Measurements from ENCODE around the gene RPL27A. TPM values are rescaled to one million over a fixed set of nuclear protein-coding genes. Genes with fewer than 3 reads are reported as not detected.

The RPL27A gene
- total RNA-seq, 2 donors from 2014 or later, result 598 to 620 TPM

GRCh38 chr11:8722809-8723208, 40.2 kb downstream of the RPL27A start:
- no peak for TF ChIP-seq CTCF (IDR thresholded peaks at IDR 0.05)
- Histone ChIP-seq H3K27ac (peak overlapping the region; percentile 6 to 94), H3K27me3 (no peaks in the 10 kb centered on the region), H3K9me3 (no peaks in the 10 kb centered on the region), H3K4me3 (no peak overlapping the region), H3K4me1 (peaks cover 0 to 76% of the 10 kb centered on the region in 2 donors), H3K36me3 (peaks cover 22% of the 10 kb centered on the region)
- no peak for DNase-seq (ENCODE audit: low spot score)

DNA sequence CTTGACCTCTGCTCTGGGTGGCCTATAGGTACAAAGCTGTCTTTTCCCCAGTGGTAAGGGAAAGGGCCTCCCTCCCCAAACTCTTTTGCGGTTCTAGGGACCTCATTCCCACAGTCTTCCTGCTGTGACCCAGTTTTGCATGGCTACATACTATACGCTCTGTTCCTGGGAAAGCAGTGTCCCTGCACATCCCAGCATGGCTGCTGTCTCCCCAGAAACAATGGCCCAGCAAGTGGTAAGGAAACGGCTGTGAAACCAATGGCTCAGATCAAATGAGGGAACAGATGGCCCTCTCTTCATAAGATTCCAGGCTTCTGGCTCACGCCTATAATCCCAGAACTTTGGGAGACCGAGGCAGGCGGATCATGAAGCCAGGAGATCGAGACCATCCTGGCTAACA, 41.1 kb downstream of the RPL27A start:
- DNase-seq (ENCODE audit: low spot score), result no peak
- Histone ChIP-seq H3K27me3 (no peaks in the 10 kb centered on the region), H3K9me3 (no peaks in the 10 kb centered on the region), H3K36me3 (peaks cover 22% of the 10 kb centered on the region), H3K27ac (peak overlapping the region in 1 of 2 donors; percentile 94), H3K4me1 (peaks cover 0 to 76% of the 10 kb centered on the region in 2 donors), H3K4me3 (no peak overlapping the region)
- TF ChIP-seq CTCF (IDR thresholded peaks at IDR 0.05), result no peak

GRCh38 chr11:8724682-8725081, 42.1 kb downstream of the RPL27A start:
- TF ChIP-seq CTCF (IDR thresholded peaks at IDR 0.05), result no peak
- Histone ChIP-seq H3K27me3 (no peaks in the 10 kb centered on the region), H3K27ac (no peak overlapping the region), H3K4me1 (peaks cover 0 to 76% of the 10 kb centered on the region in 2 donors), H3K9me3 (no peaks in the 10 kb centered on the region), H3K36me3 (peaks cover 22% of the 10 kb centered on the region), H3K4me3 (no peak overlapping the region)
- DNase-seq (ENCODE audit: low spot score), result no peak

- H3K4me1 ChIP-seq, result peaks cover 0 to 71% of the 10 kb centered on the region in 2 donors
- no peak overlapping the region for H3K4me3 ChIP-seq
- H3K36me3 ChIP-seq, result peaks cover 36% of the 10 kb centered on the region
- H3K27me3 ChIP-seq, result no peaks in the 10 kb centered on the region
- H3K27ac ChIP-seq, result peak overlapping the region in 1 of 2 donors; percentile 80
- TF ChIP-seq CTCF (IDR thresholded peaks at IDR 0.05), result no peak
- H3K9me3 ChIP-seq, result no peaks in the 10 kb centered on the region
- DNase-seq (ENCODE audit: low spot score), result no peak
Observed at GRCh38 chr11:8726395-8726794, 43.8 kb downstream of the RPL27A start.

GRCh38 chr11:8728563-8728962, 46.0 kb downstream of the RPL27A start:
- no peak overlapping the region for H3K4me3 ChIP-seq
- peak overlapping the region; percentile 43 to 80 for H3K27ac ChIP-seq
- DNase-seq (ENCODE audit: low spot score), result no peak
- H3K27me3 ChIP-seq, result no peaks in the 10 kb centered on the region
- TF ChIP-seq CTCF (IDR thresholded peaks at IDR 0.05), result no peak
- peaks cover 36% of the 10 kb centered on the region for H3K36me3 ChIP-seq
- peaks cover 0 to 71% of the 10 kb centered on the region in 2 donors for H3K4me1 ChIP-seq
- no peaks in the 10 kb centered on the region for H3K9me3 ChIP-seq

DNA sequence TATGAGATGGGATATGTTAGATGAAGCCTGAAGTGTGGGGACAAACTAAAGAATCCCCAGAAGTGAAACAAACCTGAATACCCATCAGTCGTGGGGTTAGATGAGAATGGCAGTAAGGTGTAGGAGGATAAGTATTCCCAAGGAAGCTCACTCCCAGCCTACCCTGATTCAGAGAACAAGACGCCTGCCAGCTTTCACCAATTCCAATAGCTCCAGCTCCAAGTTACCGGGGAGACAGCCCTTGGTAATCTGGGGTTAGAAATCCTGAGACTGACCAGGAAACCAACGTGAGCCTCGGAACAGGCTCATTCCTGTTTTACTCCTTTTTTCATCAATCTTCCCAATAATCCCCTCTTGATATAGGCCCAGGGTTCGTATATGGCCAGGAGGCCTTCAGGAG, 46.5 kb downstream of the RPL27A start:
- no peak for TF ChIP-seq CTCF (IDR thresholded peaks at IDR 0.05)
- Histone ChIP-seq H3K9me3 (no peaks in the 10 kb centered on the region), H3K27ac (peak overlapping the region; percentile 43 to 80), H3K27me3 (no peaks in the 10 kb centered on the region), H3K4me1 (peaks cover 0 to 73% of the 10 kb centered on the region in 2 donors), H3K36me3 (peaks cover 36% of the 10 kb centered on the region), H3K4me3 (no peak overlapping the region)
- no peak for DNase-seq (ENCODE audit: low spot score)

Data from right atrium auricular region (tissue), 2 donors.